GM19328 (cell line): ENCODE measurements around the gene NRAS.
A peak's percentile ranks its signal among the peaks of the same experiment; 100 is the strongest.
"Not testable (repeated sequence)": the region's sequence is repeated elsewhere in the genome, so short reads cannot be mapped to it uniquely, and the experiment has no call there.

Source experiments
- ATAC-seq: cut with Tn5 transposase; IDR thresholded peaks from one replicate; pipeline ENCODE4 v1.9.1; 2021; ENCODE audit warnings: mild to moderate bottlenecking, moderate library complexity; ENCODE audit not compliant: unreplicated experiment

NRAS gene

GRCh38 chr1:114716304-114717170 lies at the start of gene NRAS:
Gene NRAS, minus strand, starts transcription at chr1:114716771. Its CDS starts 611 bp downstream, at chr1:114716160.
- peak; percentile 90 for ATAC-seq

GRCh38 chr1:114764689-114765088 lies 48.1 kb upstream of the NRAS start:
- no peak for ATAC-seq

- no peak for ATAC-seq
These were observed 41.8 kb upstream of the NRAS start for GRCh38 chr1:114758256-114758832.

- peak; percentile 77 for ATAC-seq
These were observed 41.1 kb upstream of the NRAS start, which contains the start of gene CSDE1 for GRCh38 chr1:114757455-114758255. Gene CSDE1, minus strand, starts transcription at chr1:114757984. Its CDS starts 18,094 bp downstream, at chr1:114739890.

- peak; percentile 3 for ATAC-seq
These were observed 40.4 kb upstream of the NRAS start for GRCh38 chr1:114756949-114757454.

- ATAC-seq = no peak
These were observed 39.7 kb upstream of the NRAS start for GRCh38 chr1:114756009-114756892.

GRCh38 chr1:114755006-114755931 lies 38.7 kb upstream of the NRAS start:
- ATAC-seq = no peak

GRCh38 chr1:114753702-114754101 lies 37.1 kb upstream of the NRAS start:
- not testable (repeated sequence) for ATAC-seq

- ATAC-seq = no peak
These were observed 36.6 kb upstream of the NRAS start for GRCh38 chr1:114753143-114753542.

- no peak for ATAC-seq
These were observed 34.2 kb upstream of the NRAS start for GRCh38 chr1:114750780-114751179.

- ATAC-seq = no peak
These were observed 33.3 kb upstream of the NRAS start for GRCh38 chr1:114749835-114750234.

GRCh38 chr1:114746450-114747121 lies 30.0 kb upstream of the NRAS start:
- no peak for ATAC-seq

- ATAC-seq = no peak
These were observed 28.7 kb upstream of the NRAS start for GRCh38 chr1:114745291-114745690.

GRCh38 chr1:114741963-114742746 lies 25.6 kb upstream of the NRAS start:
- no peak for ATAC-seq

GRCh38 chr1:114740331-114740730 lies 23.8 kb upstream of the NRAS start:
- ATAC-seq = no peak

- ATAC-seq = no peak
These were observed 20.8 kb upstream of the NRAS start for GRCh38 chr1:114737314-114737849.

- no peak for ATAC-seq
These were observed 18.9 kb upstream of the NRAS start for GRCh38 chr1:114735479-114735878.

- no peak for ATAC-seq
These were observed 13.2 kb upstream of the NRAS start for GRCh38 chr1:114729782-114730181.
